H9 (cell line): ENCODE measurements around the gene MBD3L2B. TPM values are rescaled to one million over a fixed set of nuclear protein-coding genes. Genes with fewer than 3 reads are reported as not detected.

ENCODE experiments used
- DNase-seq: peaks from one replicate; pipeline ENCODE4 v3.0.0-alpha.2; 2017
- H2AFZ ChIP-seq: one replicate; pipeline ENCODE4 v1.6.1; 2013; ENCODE audit warnings: mild to moderate bottlenecking, low read length, control low read depth, moderate library complexity
- H2AK5ac ChIP-seq: 2 replicates; pipeline ENCODE4 v1.6.1; 2013; ENCODE audit warnings: low read length, control low read depth, mixed read lengths; ENCODE audit not compliant: insufficient read length
- H2BK120ac ChIP-seq: one replicate; pipeline ENCODE4 v1.6.1; 2013; ENCODE audit warnings: low read depth, mild to moderate bottlenecking, low read length, control low read depth, inconsistent platforms; ENCODE audit not compliant: poor library complexity, severe bottlenecking
- H2BK12ac ChIP-seq: 2 replicates; pipeline ENCODE4 v1.6.1; 2013; ENCODE audit warnings: low read length, control low read depth, mixed read lengths, low read depth; ENCODE audit not compliant: insufficient read length
- H2BK15ac ChIP-seq: 2 replicates; pipeline ENCODE4 v1.6.1; 2013; ENCODE audit warnings: low read depth, low read length, control low read depth
- H2BK20ac ChIP-seq: one replicate; pipeline ENCODE4 v1.6.1; 2013; ENCODE audit warnings: low read depth, mild to moderate bottlenecking, low read length, control low read depth, inconsistent platforms; ENCODE audit not compliant: poor library complexity, severe bottlenecking
- H2BK5ac ChIP-seq: 2 replicates; pipeline ENCODE4 v1.6.1; 2013; ENCODE audit warnings: low read length, control low read depth, mixed read lengths; ENCODE audit not compliant: insufficient read length
- H3K14ac ChIP-seq: 2 replicates; pipeline ENCODE4 v1.6.1; 2013; ENCODE audit warnings: low read length, control low read depth; ENCODE audit not compliant: insufficient read depth
- H3K18ac ChIP-seq: 2 replicates; pipeline ENCODE4 v1.6.1; 2013; ENCODE audit warnings: low read depth, mild to moderate bottlenecking, mixed read lengths, low read length, control low read depth; ENCODE audit not compliant: insufficient read length
- H3K23ac ChIP-seq: 2 replicates; pipeline ENCODE4 v1.6.1; 2013; ENCODE audit warnings: low read length, control low read depth, mixed read lengths, low read depth; ENCODE audit not compliant: insufficient read length
- H3K23me2 ChIP-seq: 2 replicates; pipeline ENCODE4 v1.6.1; 2013; ENCODE audit warnings: low read depth, mild to moderate bottlenecking, mixed read lengths, low read length, control low read depth; ENCODE audit not compliant: insufficient read length, poor library complexity, severe bottlenecking
- H3K27ac ChIP-seq: 2 replicates; pipeline ENCODE4 v1.5.1; 2013; ENCODE audit warnings: low read length, control low read depth, mixed read lengths, low read depth; ENCODE audit not compliant: insufficient read length
- H3K27me3 ChIP-seq: 2 replicates; pipeline ENCODE4 v1.6.1; 2013; ENCODE audit warnings: low read length, control low read depth, inconsistent platforms; ENCODE audit not compliant: insufficient read depth
- H3K4ac ChIP-seq: 2 replicates; pipeline ENCODE4 v1.6.1; 2013; ENCODE audit warnings: low read depth, mild to moderate bottlenecking, control low read depth, inconsistent platforms, low read length, moderate library complexity
- H3K4me1 ChIP-seq: 2 replicates; pipeline ENCODE4 v1.6.1; 2013; ENCODE audit warnings: low read length, control low read depth, inconsistent platforms; ENCODE audit not compliant: insufficient read depth
- H3K4me2 ChIP-seq: 2 replicates; pipeline ENCODE4 v1.6.1; 2013; ENCODE audit warnings: low read length, control low read depth, mixed read lengths; ENCODE audit not compliant: insufficient read length, insufficient read depth
- H3K56ac ChIP-seq: 2 replicates; pipeline ENCODE4 v1.6.1; 2013; ENCODE audit warnings: low read depth, mild to moderate bottlenecking, mixed read lengths, low read length, control low read depth; ENCODE audit not compliant: insufficient read length
- H3K79me1 ChIP-seq: 2 replicates; pipeline ENCODE4 v1.6.1; 2013; ENCODE audit warnings: low read depth, mild to moderate bottlenecking, moderate library complexity, low read length, control low read depth, inconsistent platforms; ENCODE audit not compliant: insufficient read depth, poor library complexity, severe bottlenecking
- H3K79me2 ChIP-seq: 2 replicates; pipeline ENCODE4 v1.6.1; 2013; ENCODE audit warnings: low read length, control low read depth, inconsistent platforms; ENCODE audit not compliant: insufficient read depth
- H3K9ac ChIP-seq: 2 replicates; pipeline ENCODE4 v1.6.1; 2013; ENCODE audit warnings: low read length, control low read depth, mixed read lengths; ENCODE audit not compliant: insufficient read length; ENCODE audit errors: extremely low read depth
- H3K9me3 ChIP-seq: one replicate; pipeline ENCODE4 v1.6.1; 2013; ENCODE audit warnings: low read depth, low read length, inconsistent platforms; ENCODE audit not compliant: control insufficient read depth
- H3T11ph ChIP-seq: one replicate; pipeline ENCODE4 v1.6.1; 2013; ENCODE audit warnings: mild to moderate bottlenecking, low read length, control low read depth, inconsistent platforms
- H4K20me1 ChIP-seq: one replicate; pipeline ENCODE4 v1.6.1; 2013; ENCODE audit not compliant: control insufficient read depth, insufficient read length, insufficient read depth
- H4K5ac ChIP-seq: 2 replicates; pipeline ENCODE4 v1.6.1; 2013; ENCODE audit warnings: low read depth, mild to moderate bottlenecking, mixed read lengths, low read length, control low read depth; ENCODE audit not compliant: insufficient read length
- H4K8ac ChIP-seq: replicated peaks from 2 replicates; pipeline ENCODE4 v1.6.1; 2013; ENCODE audit warnings: low read length, control low read depth, mixed read lengths, low read depth; ENCODE audit not compliant: insufficient read length
- H4K91ac ChIP-seq: 2 replicates; pipeline ENCODE4 v1.6.1; 2013; ENCODE audit warnings: low read depth, mild to moderate bottlenecking, moderate library complexity, mixed read lengths, low read length, control low read depth; ENCODE audit not compliant: insufficient read length
- H3K27ac Mint-ChIP-seq, 3 experiments: 2 replicates in 2 of 3; 3 replicates in 1 of 3; pipeline ENCODE4 v1.8.0; 2020 to 2021; ENCODE audit warnings: mixed read lengths in 3 of 3, mild to moderate bottlenecking in 1 of 3, moderate library complexity in 1 of 3
- H3K27me3 Mint-ChIP-seq: 2 replicates; pipeline ENCODE4 v1.8.0; 2021; ENCODE audit warnings: low read depth, mild to moderate bottlenecking, moderate library complexity, mixed read lengths
- H3K36me3 Mint-ChIP-seq, 3 experiments: 2 replicates in 2 of 3; 3 replicates in 1 of 3; pipeline ENCODE4 v1.8.0; 2020 to 2021; ENCODE audit warnings: low read depth in 3 of 3, mixed read lengths in 3 of 3; ENCODE audit not compliant: insufficient read depth in 1 of 3
- H3K4me1 Mint-ChIP-seq, 2 experiments: 2 replicates each; pipeline ENCODE4 v1.8.0; 2020; ENCODE audit warnings: mixed read lengths in 2 of 2
- H3K4me3 Mint-ChIP-seq, 2 experiments: 2 replicates in 1 of 2; 3 replicates in 1 of 2; pipeline ENCODE4 v1.8.0; 2020 to 2021; ENCODE audit warnings: mild to moderate bottlenecking in 2 of 2, mixed read lengths in 2 of 2, moderate library complexity in 1 of 2
- H3K9me3 Mint-ChIP-seq, 2 experiments: 2 replicates in 1 of 2; 3 replicates in 1 of 2; pipeline ENCODE4 v1.8.0; 2020; ENCODE audit warnings: mild to moderate bottlenecking in 2 of 2, mixed read lengths in 2 of 2, moderate library complexity in 1 of 2
- CTCF ChIP-seq: fragments of 200-600 bp; sonication (generic); conservative IDR thresholded peaks from 3 replicates; pipeline ENCODE4 v1.8.0; 2021; ENCODE audit warnings: antibody characterized with exemption, mild to moderate bottlenecking
- WGBS: extraction: QIAGEN DNeasy Blood & Tissue Kit; methylation state at CpG from one replicate; pipeline ENCODE4 v1.1.7; 2013; ENCODE audit warnings: missing lambda C conversion rate, low lambda C conversion rate, mixed read lengths; ENCODE audit not compliant: insufficient read length; ENCODE audit errors: extremely low coverage; 5-methylcytosine and 5-hydroxymethylcytosine counted together
- total RNA-seq: library from RNA; stranded (reverse); gene quantifications from 2 replicates; pipeline ENCODE4 v1.2.1, GENCODE V29; 2021

Gene MBD3L2B
- total RNA-seq, 1 experiment from 2014 or later = not detected

- H2BK15ac ChIP-seq = no peak overlapping the region
- no peak overlapping the region for H3K9ac ChIP-seq
- no peak overlapping the region for H4K8ac ChIP-seq
- H3K79me2 ChIP-seq = no peaks in the 10 kb centered on the region
- no peak overlapping the region for H2BK120ac ChIP-seq
- no peak overlapping the region for H2AFZ ChIP-seq
- H3K23me2 ChIP-seq = no peaks in the 10 kb centered on the region
- no peak overlapping the region for H3K27ac Mint-ChIP-seq
- H2BK20ac ChIP-seq = no peak overlapping the region
- no peak overlapping the region for H4K5ac ChIP-seq
- peaks cover 7% of the 10 kb centered on the region; the same call in 1 of the 2 replicates for H3K27me3 Mint-ChIP-seq
- H3K4me2 ChIP-seq = no peak overlapping the region
- no peak overlapping the region for H3K14ac ChIP-seq
- no peak overlapping the region for H3K23ac ChIP-seq
- H3K9me3 Mint-ChIP-seq = peaks cover 81 to 92% of the 10 kb centered on the region in 2 experiments
- peaks cover 0 to 23% (median 7%) of the 10 kb centered on the region in 3 experiments; a peak in 5 of 7 replicates for H3K36me3 Mint-ChIP-seq
- TF ChIP-seq CTCF = no peak
- H3T11ph ChIP-seq = no peak overlapping the region
- no peak overlapping the region for H3K4me3 Mint-ChIP-seq
- no peak for DNase-seq
- H2AK5ac ChIP-seq = no peak overlapping the region
- no peaks in the 10 kb centered on the region for H3K4me1 ChIP-seq
- no peak overlapping the region for H3K56ac ChIP-seq
- no CpG with 5 or more reads among the region's 5 CpGs for WGBS
- no peaks in the 10 kb centered on the region for H3K4me1 Mint-ChIP-seq
- no peaks in the 10 kb centered on the region for H3K27me3 ChIP-seq
- no peak overlapping the region for H3K4ac ChIP-seq
- H2BK12ac ChIP-seq = no peak overlapping the region
- H2BK5ac ChIP-seq = no peak overlapping the region
- no peaks in the 10 kb centered on the region for H3K79me1 ChIP-seq
- peaks cover 84% of the 10 kb centered on the region for H3K9me3 ChIP-seq
- no peak overlapping the region for H3K27ac ChIP-seq
- H4K91ac ChIP-seq = no peak overlapping the region
- no peaks in the 10 kb centered on the region for H4K20me1 ChIP-seq
- no peak overlapping the region for H3K18ac ChIP-seq
Measured at GRCh38 chr19:6976197-6976596, 45.0 kb downstream of the MBD3L2B start.
